CD4-positive, alpha-beta T cell (primary cell): ENCODE results near the gene TMEM131. TPM values are rescaled to one million over a fixed set of nuclear protein-coding genes. Genes with fewer than 3 reads are reported as not detected.

Experiments used
- ATAC-seq: fragments of 200-7000 bp; cut with Tn5 transposase; one replicate; pipeline ENCODE4 v1.10.0; 2022; ENCODE audit warnings: mild to moderate bottlenecking; ENCODE audit not compliant: poor library complexity
- CTCF ChIA-PET: fragments of 350-600 bp; sonication (Branson Sonifier 250); formaldehyde crosslinking; loops from one replicate; lab custom pipeline; 2021; ENCODE audit warnings: antibody characterized with exemption, inconsistent platforms; lab: Charles Lee
- POLR2A ChIA-PET: fragments of 350-600 bp; sonication (Branson Sonifier 250); formaldehyde crosslinking; loops from one replicate; lab custom pipeline; 2021; ENCODE audit warnings: antibody characterized with exemption, inconsistent platforms; lab: Charles Lee
- DNase-seq, 14 experiments: peaks; one replicate each; pipeline ENCODE4 v3.0.0-alpha.2; 2013 to 2020; ENCODE audit warnings: mixed read lengths in 2 of 14
- H3K27ac ChIP-seq, 2 donors: one replicate each; pipeline versions ENCODE4 v1.5.1 to v1.7.0; 2013; ENCODE audit warnings: low read length in 2 of 2, low read depth in 1 of 2, mild to moderate bottlenecking in 1 of 2
- H3K27me3 ChIP-seq, 2 experiments: 1 replicate in 1 of 2; 2 replicates in 1 of 2; pipeline versions ENCODE4 v1.6.1 to v1.7.0; 2013; ENCODE audit warnings: low read length in 2 of 2, control low read depth in 1 of 2, mild to moderate bottlenecking in 1 of 2, moderate library complexity in 1 of 2; ENCODE audit not compliant: insufficient read depth in 2 of 2, control insufficient read depth in 1 of 2
- H3K36me3 ChIP-seq: one replicate; pipeline ENCODE4 v1.6.1; 2013; ENCODE audit warnings: low read length, control low read depth; ENCODE audit not compliant: insufficient read depth
- H3K4me1 ChIP-seq: one replicate; pipeline ENCODE4 v1.6.1; 2013; ENCODE audit warnings: low read length, control low read depth; ENCODE audit not compliant: insufficient read depth
- H3K4me3 ChIP-seq: one replicate; pipeline ENCODE4 v1.5.1; 2013; ENCODE audit warnings: mild to moderate bottlenecking, low read length, moderate library complexity
- H3K9me3 ChIP-seq, 2 experiments: 1 replicate in 1 of 2; 2 replicates in 1 of 2; pipeline versions ENCODE4 v1.6.1 to v1.7.0; 2013; ENCODE audit warnings: low read length in 2 of 2, mild to moderate bottlenecking in 2 of 2, control low read depth in 1 of 2, moderate library complexity in 1 of 2; ENCODE audit not compliant: control insufficient read depth in 1 of 2, insufficient read depth in 1 of 2
- H3K27ac Mint-ChIP-seq: one replicate; pipeline ENCODE4 v1.8.0; 2020; ENCODE audit warnings: mixed read lengths
- H3K27me3 Mint-ChIP-seq: one replicate; pipeline ENCODE4 v1.8.0; 2021; ENCODE audit warnings: mixed read lengths
- H3K36me3 Mint-ChIP-seq: one replicate; pipeline ENCODE4 v1.8.0; 2021; ENCODE audit warnings: low read depth, mixed read lengths
- H3K4me1 Mint-ChIP-seq: one replicate; pipeline ENCODE4 v1.8.0; 2021; ENCODE audit warnings: low read depth, mixed read lengths
- H3K4me3 Mint-ChIP-seq: one replicate; pipeline ENCODE4 v1.8.0; 2020; ENCODE audit warnings: mild to moderate bottlenecking, mixed read lengths
- H3K9me3 Mint-ChIP-seq: one replicate; pipeline ENCODE4 v1.8.0; 2020; ENCODE audit warnings: mixed read lengths
- intact Hi-C, 2 experiments: fragments of 100-400 bp; cut with DNase I in 1 of 2; cut with micrococcal nuclease in 1 of 2; formaldehyde crosslinking; loops; one replicate each; pipeline versions ENCODE4 v1.15.1 to v1.9.0; 2023 to 2025; cut with DNase I, micrococcal nuclease
- total RNA-seq, 174 experiments: library from RNA in 2 of 174; stranded (reverse) in 2 of 174; gene quantifications; one replicate each; pipeline ENCODE4 v1.2.3 and lab custom pipeline; 2021 to 2026
- TF ChIP-seq, protein P1 (sequence below): fragments of 200-600 bp; IDR thresholded peaks from one replicate; pipeline ENCODE4 v1.8.0; 2022; ENCODE audit warnings: antibody characterized with exemption, mild to moderate bottlenecking

The TMEM131 gene
- total RNA-seq, 2 experiments from 2014 or later, result 29.2 to 33.6 TPM

DNA sequence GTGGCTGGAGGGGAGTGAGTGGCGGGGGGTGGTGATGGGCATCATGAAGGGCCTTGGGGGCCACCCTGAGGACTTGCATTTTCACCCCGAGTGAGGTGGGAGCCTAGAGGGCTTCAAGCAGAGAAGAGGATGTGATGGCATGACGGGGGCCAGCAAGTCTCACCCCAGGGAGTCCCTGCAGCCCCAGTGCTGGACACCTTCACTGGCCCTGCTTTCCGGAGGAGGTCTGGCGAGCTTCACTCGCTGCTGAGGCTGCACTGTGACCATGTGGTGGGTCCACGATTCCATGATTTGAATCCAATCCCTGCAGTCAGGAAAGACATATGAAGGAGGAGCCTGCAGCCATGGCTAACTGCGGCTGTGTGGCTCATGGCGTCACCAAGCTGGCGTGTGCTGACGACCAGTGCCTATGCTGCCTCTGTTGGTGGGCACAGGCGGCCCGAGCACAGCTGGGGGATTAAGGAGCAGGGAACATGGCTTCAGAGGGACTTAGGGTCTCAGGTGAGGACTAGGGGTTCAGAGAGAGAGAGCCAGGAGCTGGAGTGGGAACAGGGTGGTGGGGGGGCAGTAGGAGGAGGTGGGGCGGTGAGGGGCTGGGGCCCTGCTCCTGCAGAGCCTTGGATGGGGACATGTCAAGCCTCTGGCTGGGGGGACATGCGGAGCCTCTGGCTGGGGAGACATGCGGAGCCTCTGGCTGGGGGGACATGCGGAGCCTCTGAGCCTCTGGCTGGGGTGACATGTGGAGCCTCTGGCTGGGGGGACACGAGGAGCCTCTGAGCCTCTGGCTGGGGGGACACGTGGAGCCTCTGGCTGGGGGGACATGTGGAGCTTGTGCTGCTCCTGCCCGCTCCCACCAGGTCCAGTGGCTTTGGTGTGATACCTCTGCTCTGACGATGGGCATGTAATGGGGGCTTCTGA, 278.8 kb downstream of the TMEM131 start:
- POLR2A ChIA-PET, result interaction anchor here (2.6 to 3.4 kb wide), 3 partner anchors 24 to 71 kb away, joined by 10 to 20 read pairs (median 14); partner anchors contain the start of genes ACTR1B and COX5B

DNA sequence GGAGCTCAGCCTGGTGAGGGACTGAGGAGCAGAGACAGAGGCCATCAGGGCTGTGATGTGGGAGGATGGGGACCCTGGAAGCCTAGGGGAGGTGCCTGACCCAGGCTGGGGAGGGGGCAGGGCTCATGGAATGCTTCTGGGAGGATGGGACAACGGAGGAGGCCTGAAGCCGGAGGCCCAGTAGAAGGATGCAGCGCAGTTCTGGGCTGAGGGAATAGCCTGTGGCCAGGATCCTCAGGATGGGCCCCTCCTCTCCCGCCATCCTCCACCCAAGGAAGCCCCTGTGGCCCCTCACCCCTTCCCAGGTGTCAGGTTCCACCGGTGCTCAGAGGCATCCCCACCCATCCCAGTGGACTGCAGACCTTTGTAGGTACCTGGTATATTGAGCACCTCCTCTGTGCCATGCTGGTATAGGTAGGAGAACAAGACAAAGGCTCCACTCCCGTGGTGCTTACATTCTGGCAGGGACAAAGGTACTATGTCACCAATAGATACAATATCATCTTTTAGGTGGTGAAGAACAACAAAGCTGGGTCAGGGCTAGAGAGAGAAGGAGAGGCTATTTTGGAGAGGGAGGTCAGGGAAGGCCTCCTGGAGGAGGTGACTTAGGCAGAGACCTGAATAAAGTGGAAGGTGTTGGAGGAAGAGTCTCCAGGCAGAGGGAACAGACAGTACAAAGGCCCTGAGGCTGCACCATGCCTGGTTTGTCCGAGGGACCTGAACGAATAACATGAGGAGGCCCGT, 279.6 kb downstream of the TMEM131 start:
- TF ChIP-seq, protein P1, sequence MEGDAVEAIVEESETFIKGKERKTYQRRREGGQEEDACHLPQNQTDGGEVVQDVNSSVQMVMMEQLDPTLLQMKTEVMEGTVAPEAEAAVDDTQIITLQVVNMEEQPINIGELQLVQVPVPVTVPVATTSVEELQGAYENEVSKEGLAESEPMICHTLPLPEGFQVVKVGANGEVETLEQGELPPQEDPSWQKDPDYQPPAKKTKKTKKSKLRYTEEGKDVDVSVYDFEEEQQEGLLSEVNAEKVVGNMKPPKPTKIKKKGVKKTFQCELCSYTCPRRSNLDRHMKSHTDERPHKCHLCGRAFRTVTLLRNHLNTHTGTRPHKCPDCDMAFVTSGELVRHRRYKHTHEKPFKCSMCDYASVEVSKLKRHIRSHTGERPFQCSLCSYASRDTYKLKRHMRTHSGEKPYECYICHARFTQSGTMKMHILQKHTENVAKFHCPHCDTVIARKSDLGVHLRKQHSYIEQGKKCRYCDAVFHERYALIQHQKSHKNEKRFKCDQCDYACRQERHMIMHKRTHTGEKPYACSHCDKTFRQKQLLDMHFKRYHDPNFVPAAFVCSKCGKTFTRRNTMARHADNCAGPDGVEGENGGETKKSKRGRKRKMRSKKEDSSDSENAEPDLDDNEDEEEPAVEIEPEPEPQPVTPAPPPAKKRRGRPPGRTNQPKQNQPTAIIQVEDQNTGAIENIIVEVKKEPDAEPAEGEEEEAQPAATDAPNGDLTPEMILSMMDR, result no peak
- Histone ChIP-seq H3K4me1 (peaks cover 97% of the 10 kb centered on the region), H3K27me3 (no peaks in the 10 kb centered on the region), H3K4me3 (peak overlapping the region; percentile 76), H3K9me3 (no peaks in the 10 kb centered on the region), H3K36me3 (peaks cover 46% of the 10 kb centered on the region), H3K27ac (peak overlapping the region; percentile 75 to 88)
- no peaks in the 10 kb centered on the region for H3K27me3 Mint-ChIP-seq
- intact Hi-C loops, result loop anchor here in 1 of 2 experiments (10.0 kb wide), 2 partner anchors 279 to 1109 kb away; partner anchors contain the start of gene TMEM131
- no peaks in the 10 kb centered on the region for H3K9me3 Mint-ChIP-seq
- ATAC-seq (no peak), DNase-seq (peak in 3 of 14 experiments; percentile 3 to 30 (median 5))
- H3K27ac Mint-ChIP-seq, result peak overlapping the region; percentile 98
- ChIA-PET POLR2A (interaction anchor here (2.6 to 3.4 kb wide), 3 partner anchors 24 to 70 kb away, joined by 10 to 20 read pairs (median 14); partner anchors contain the start of genes ACTR1B and COX5B), CTCF (interaction anchor here (1.2 kb wide), 1 partner anchor 8 kb away, joined by 3 read pairs; no protein-coding TSS in a partner anchor)
- H3K4me3 Mint-ChIP-seq, result peak overlapping the region; percentile 99
- peaks cover 95% of the 10 kb centered on the region for H3K4me1 Mint-ChIP-seq
- peaks cover 76% of the 10 kb centered on the region for H3K36me3 Mint-ChIP-seq

More for the DNA sequence above, 278.8 kb downstream of the TMEM131 start:
- intact Hi-C loops, result loop anchor here in 1 of 2 experiments (10.0 kb wide), 2 partner anchors 278 to 1108 kb away; partner anchors contain the start of gene TMEM131
- Mint-ChIP-seq H3K36me3 (peaks cover 78% of the 10 kb centered on the region), H3K4me3 (peak overlapping the region; percentile 99), H3K27ac (peak overlapping the region; percentile 98), H3K27me3 (no peaks in the 10 kb centered on the region), H3K9me3 (no peaks in the 10 kb centered on the region), H3K4me1 (peaks cover 93% of the 10 kb centered on the region)
- TF ChIP-seq, protein P1, result no peak
- peak overlapping the region; percentile 75 to 88 for H3K27ac ChIP-seq
- ATAC-seq, result no peak
- peak in 4 of 14 experiments; percentile 4 to 34 (median 26) for DNase-seq
- H3K4me1 ChIP-seq, result peaks cover 96% of the 10 kb centered on the region
- no peaks in the 10 kb centered on the region for H3K27me3 ChIP-seq
- H3K36me3 ChIP-seq, result peaks cover 50% of the 10 kb centered on the region
- H3K4me3 ChIP-seq, result peak overlapping the region; percentile 76
- no peaks in the 10 kb centered on the region for H3K9me3 ChIP-seq
- CTCF ChIA-PET, result interaction anchor here (0.7 to 1.7 kb wide), 3 partner anchors 9 to 126 kb away, joined by 3 to 7 read pairs (median 3); no protein-coding TSS in a partner anchor
